Bone marrow (tissue), 2 donors: Measurements from ENCODE around the gene EIF4G3.
A peak's percentile ranks its signal among the peaks of the same experiment; 100 is the strongest.
"Not testable (repeated sequence)": the region's sequence is repeated elsewhere in the genome, so short reads cannot be mapped to it uniquely, and the experiment has no call there.

Experiments
- DNase-seq, 2 donors: peaks; one replicate each; lab custom pipeline; 2025; lab: John Stamatoyannopoulos, UW

The EIF4G3 gene

GRCh38 chr1:21188235-21188634 lies 11.5 kb upstream of the EIF4G3 start:
- no peak for DNase-seq

GRCh38 chr1:21185221-21185731 lies 8.6 kb upstream of the EIF4G3 start:
- DNase-seq: no peak

GRCh38 chr1:21184276-21184675 lies 7.6 kb upstream of the EIF4G3 start:
- peak in 1 of 2 donors; percentile 25 for DNase-seq

- no peak for DNase-seq
Measured at GRCh38 chr1:21182181-21182731, 5.6 kb upstream of the EIF4G3 start.

- not testable (repeated sequence) for DNase-seq
Measured at GRCh38 chr1:21178271-21178670, 1.6 kb upstream of the EIF4G3 start.

- DNase-seq: peak in 1 of 2 donors; percentile 51
Measured at GRCh38 chr1:21175670-21176581, 771 bp downstream of the EIF4G3 start.

- peak in 1 of 2 donors; percentile 60 for DNase-seq
Measured at GRCh38 chr1:21175324-21175669, 1.4 kb downstream of the EIF4G3 start.

GRCh38 chr1:21174654-21175323 lies 1.9 kb downstream of the EIF4G3 start:
- DNase-seq: no peak

GRCh38 chr1:21174230-21174629 lies 2.5 kb downstream of the EIF4G3 start:
- DNase-seq: no peak

GRCh38 chr1:21173096-21173495 lies 3.6 kb downstream of the EIF4G3 start:
- DNase-seq: not testable (repeated sequence)

GRCh38 chr1:21170837-21171236 lies 5.9 kb downstream of the EIF4G3 start:
- DNase-seq: not testable (repeated sequence)

- DNase-seq: no peak
Measured at GRCh38 chr1:21168444-21168843, 8.3 kb downstream of the EIF4G3 start.

- peak in 1 of 2 donors; percentile 73 for DNase-seq
Measured at GRCh38 chr1:21165646-21166045, 11.1 kb downstream of the EIF4G3 start.

GRCh38 chr1:21165076-21165475 lies 11.6 kb downstream of the EIF4G3 start:
- DNase-seq: no peak

- DNase-seq: no peak
Measured at GRCh38 chr1:21164266-21164665, 12.4 kb downstream of the EIF4G3 start.

- no peak for DNase-seq
Measured at GRCh38 chr1:21162740-21163464, 13.8 kb downstream of the EIF4G3 start.

GRCh38 chr1:21161842-21162241 lies 14.9 kb downstream of the EIF4G3 start:
- no peak for DNase-seq

- no peak for DNase-seq
Measured at GRCh38 chr1:21160263-21160796, 16.4 kb downstream of the EIF4G3 start.

- DNase-seq: no peak
Measured at GRCh38 chr1:21157868-21158267, 18.8 kb downstream of the EIF4G3 start.

- DNase-seq: no peak
Measured at GRCh38 chr1:21157054-21157453, 19.6 kb downstream of the EIF4G3 start.

GRCh38 chr1:21156019-21156418 lies 20.7 kb downstream of the EIF4G3 start:
- DNase-seq: no peak

GRCh38 chr1:21154717-21155116 lies 22.0 kb downstream of the EIF4G3 start:
- DNase-seq: no peak
